HG03139 (cell line): ENCODE measurements around the gene HCFC1.

Source experiments
- ATAC-seq: cut with Tn5 transposase; IDR thresholded peaks from one replicate; pipeline ENCODE4 v1.9.1; 2021; ENCODE audit not compliant: unreplicated experiment

HCFC1 gene

GRCh38 chrX:153960077-153960476 lies 11.5 kb downstream of the HCFC1 start:
- no peak for ATAC-seq

- ATAC-seq, result no peak
These were observed 12.0 kb downstream of the HCFC1 start for GRCh38 chrX:153959649-153960048.

GRCh38 chrX:153958605-153959004 lies 13.0 kb downstream of the HCFC1 start:
- ATAC-seq, result no peak

GRCh38 chrX:153957224-153957623 lies 14.4 kb downstream of the HCFC1 start:
- no peak for ATAC-seq

- no peak for ATAC-seq
These were observed 15.3 kb downstream of the HCFC1 start for GRCh38 chrX:153956044-153956907.

GRCh38 chrX:153955228-153955732 lies 16.3 kb downstream of the HCFC1 start:
- no peak for ATAC-seq

GRCh38 chrX:153954558-153955227 lies 16.9 kb downstream of the HCFC1 start:
- no peak for ATAC-seq

- no peak for ATAC-seq
These were observed 17.6 kb downstream of the HCFC1 start for GRCh38 chrX:153953892-153954557.

- ATAC-seq, result no peak
These were observed 18.2 kb downstream of the HCFC1 start for GRCh38 chrX:153953342-153953830.

- ATAC-seq, result no peak
These were observed 19.1 kb downstream of the HCFC1 start for GRCh38 chrX:153952373-153953026.

- ATAC-seq, result no peak
These were observed 19.8 kb downstream of the HCFC1 start for GRCh38 chrX:153951683-153952372.

- no peak for ATAC-seq
These were observed 21.5 kb downstream of the HCFC1 start for GRCh38 chrX:153950127-153950526.

- no peak for ATAC-seq
These were observed 22.5 kb downstream of the HCFC1 start for GRCh38 chrX:153948847-153949805.

- no peak for ATAC-seq
These were observed 23.6 kb downstream of the HCFC1 start for GRCh38 chrX:153948002-153948466.

- ATAC-seq, result no peak
These were observed 24.4 kb downstream of the HCFC1 start for GRCh38 chrX:153947009-153947769.

- no peak for ATAC-seq
These were observed 25.4 kb downstream of the HCFC1 start for GRCh38 chrX:153945956-153946943.

GRCh38 chrX:153944800-153945150 lies 26.8 kb downstream of the HCFC1 start:
- no peak for ATAC-seq
